D721Med (cell line): ENCODE measurements around the gene MTFR2.
A peak's percentile ranks its signal among the peaks of the same experiment; 100 is the strongest.

Source experiments
- DNase-seq: peaks from one replicate; pipeline ENCODE4 v3.0.0; 2011; ENCODE audit warnings: low spot score; ENCODE audit not compliant: insufficient read length
- FAIRE-seq: peaks from 2 replicates; lab custom pipeline; 2011; peaks lifted over from hg19 to GRCh38; lab: Jason Lieb, UNC
- CTCF ChIP-seq: IDR thresholded peaks from 2 replicates; pipeline ENCODE4 v1.5.1; 2012; ENCODE audit warnings: mild to moderate bottlenecking, control low read depth; ENCODE audit not compliant: insufficient read depth; ENCODE audit errors: missing control alignments

MTFR2 gene

GRCh38 chr6:136249811-136250685, at the start of gene MTFR2:
Gene MTFR2, minus strand, starts transcription at chr6:136250311. Its CDS starts 1,212 bp downstream, at chr6:136249099.
- no peak for TF ChIP-seq CTCF
- FAIRE-seq: peak; percentile 87
- DNase-seq: peak; percentile 68

- no peak for DNase-seq
- no peak for TF ChIP-seq CTCF
- no peak for FAIRE-seq
These were observed 44.5 kb upstream of the MTFR2 start for GRCh38 chr6:136294621-136295020.

GRCh38 chr6:136290410-136291010, 40.4 kb upstream of the MTFR2 start:
- TF ChIP-seq CTCF: no peak
- no peak for DNase-seq
- no peak for FAIRE-seq

GRCh38 chr6:136289579-136290409, 39.7 kb upstream of the MTFR2 start, which contains the start of gene BCLAF1:
Gene BCLAF1, minus strand, starts transcription at chr6:136289846. Its CDS starts 9,980 bp downstream, at chr6:136279866.
- TF ChIP-seq CTCF: no peak
- DNase-seq: peak; percentile 69
- FAIRE-seq: no peak

GRCh38 chr6:136289327-136289578, 39.1 kb upstream of the MTFR2 start:
- no peak for TF ChIP-seq CTCF
- DNase-seq (no peak), FAIRE-seq (no peak)

GRCh38 chr6:136288566-136289326, 38.6 kb upstream of the MTFR2 start:
- no peak for TF ChIP-seq CTCF
- DNase-seq: no peak
- FAIRE-seq: no peak
